HG02885 (cell line): ENCODE measurements around the gene TRMT2B.
"Not testable (repeated sequence)": the region's sequence is repeated elsewhere in the genome, so short reads cannot be mapped to it uniquely, and the experiment has no call there.

ENCODE experiments used
- ATAC-seq: cut with Tn5 transposase; IDR thresholded peaks from one replicate; pipeline ENCODE4 v1.9.1; 2021; ENCODE audit warnings: mild to moderate bottlenecking; ENCODE audit not compliant: unreplicated experiment, poor library complexity

TRMT2B gene

DNA sequence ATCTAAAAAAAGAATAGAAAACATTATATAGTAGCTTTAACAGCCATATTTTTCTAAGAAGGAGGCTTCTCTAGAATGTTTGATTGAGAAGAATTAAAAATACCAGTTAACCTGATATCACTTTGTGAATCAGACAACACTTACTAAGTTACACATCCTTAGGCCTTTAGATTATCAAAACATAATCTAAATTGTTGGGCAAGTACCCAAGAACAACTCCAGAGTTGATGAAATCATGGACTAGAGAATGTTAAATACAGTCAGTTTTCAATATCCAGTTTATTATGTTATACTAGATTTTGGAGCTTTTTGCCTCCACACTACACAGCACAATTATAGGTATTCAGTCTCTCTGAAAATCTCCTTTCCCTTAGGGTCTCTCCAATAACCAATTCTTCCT, 42.8 kb downstream of the TRMT2B start:
- ATAC-seq, result no peak

DNA sequence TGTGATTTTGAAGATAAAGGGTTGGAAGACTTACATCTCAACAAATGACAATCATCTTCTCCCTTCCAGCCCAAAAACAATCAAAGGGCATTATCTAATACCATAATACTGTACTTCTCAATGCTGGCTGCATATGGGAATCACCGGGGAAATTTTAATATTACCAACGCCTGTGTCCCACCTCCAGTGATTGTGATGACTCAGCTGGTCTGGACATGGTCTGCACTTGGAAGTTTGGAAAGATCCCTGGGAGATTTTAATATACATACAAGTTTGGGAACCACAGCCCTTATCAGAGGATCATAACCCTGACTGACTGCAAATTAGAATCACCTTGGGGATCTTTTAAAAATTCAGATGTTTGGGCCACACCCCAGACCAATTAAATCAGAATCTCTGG, 52.5 kb downstream of the TRMT2B start:
- ATAC-seq, result no peak

DNA sequence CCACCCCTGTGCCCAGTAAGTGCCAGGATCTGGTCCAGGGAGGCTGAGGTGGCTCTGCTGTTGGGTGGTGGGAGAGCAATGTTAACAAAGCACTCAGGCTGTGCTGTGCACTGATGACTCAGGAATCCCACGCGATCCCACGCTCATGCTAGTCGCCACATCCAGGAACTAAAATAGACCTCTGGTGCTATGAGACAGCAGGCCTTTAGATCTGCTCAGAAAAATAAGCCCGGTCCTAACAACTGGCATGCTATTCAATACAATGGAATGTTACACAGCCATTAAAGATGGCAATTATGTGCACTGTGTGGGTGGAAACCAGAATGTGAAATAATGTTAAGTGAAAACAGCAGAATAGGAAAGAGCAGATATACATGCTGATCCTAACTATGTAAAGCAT, 56.4 kb downstream of the TRMT2B start:
- ATAC-seq, result no peak

DNA sequence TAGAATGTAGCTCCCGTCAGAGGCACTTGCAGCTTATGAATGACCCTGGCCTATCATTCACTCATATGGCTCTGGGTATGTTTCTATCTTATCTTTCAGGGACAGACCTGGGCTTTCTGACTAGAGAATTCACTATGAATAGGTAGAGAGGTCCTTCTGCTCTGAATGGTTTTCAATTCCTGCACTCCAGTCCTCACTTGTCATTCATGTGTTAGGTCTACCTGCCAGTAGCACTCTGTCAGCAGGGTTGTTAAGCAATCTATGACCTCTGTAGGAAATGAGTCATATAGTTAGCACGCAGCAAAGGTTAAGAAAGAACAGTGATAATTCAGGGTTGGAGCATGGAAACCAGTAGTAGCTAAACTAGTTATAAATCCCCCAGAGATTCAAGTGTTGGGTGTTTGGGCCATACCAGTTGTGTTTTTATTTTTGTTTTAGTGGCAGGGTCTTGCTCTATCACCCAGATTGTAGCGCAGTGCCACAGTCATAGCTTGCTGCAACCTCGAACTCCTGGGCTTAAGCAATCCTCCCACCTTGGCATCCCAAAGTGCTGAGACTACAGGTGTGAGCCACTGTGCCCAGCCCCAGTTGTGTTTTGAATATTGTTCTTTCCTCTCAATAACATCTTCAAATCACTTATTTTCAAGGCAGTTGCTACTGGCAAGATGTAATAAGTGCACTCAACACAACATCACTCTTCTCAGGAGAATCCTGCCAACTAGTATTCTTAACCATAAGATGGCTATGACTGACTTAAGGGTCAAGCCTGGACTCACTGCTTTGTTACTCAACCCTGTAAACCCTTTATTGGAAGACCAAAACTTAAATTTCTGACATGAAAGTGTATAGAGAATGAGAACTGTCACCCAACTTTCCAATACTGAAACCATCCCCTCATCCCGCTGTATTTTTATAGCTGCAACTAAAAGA, 57.3 kb downstream of the TRMT2B start:
- ATAC-seq, result no peak

DNA sequence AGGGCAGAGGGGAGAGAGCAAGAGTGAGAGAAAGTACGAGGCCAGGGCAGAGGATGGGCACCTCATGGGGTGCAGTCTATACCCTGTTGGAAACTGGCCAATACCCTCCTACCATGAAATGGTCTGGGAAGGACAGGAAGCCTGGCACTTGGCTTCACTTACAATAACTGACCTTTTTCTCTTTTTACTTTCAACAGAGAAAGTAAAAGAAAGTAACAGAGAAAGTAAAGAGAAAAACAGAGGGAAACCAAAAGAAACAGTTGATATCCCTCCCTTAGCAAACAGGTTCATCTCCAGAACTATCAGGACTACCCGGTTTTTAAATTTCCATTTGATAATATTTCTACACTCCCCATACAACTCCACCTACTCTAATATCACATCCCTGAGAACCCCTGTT, 61.8 kb downstream of the TRMT2B start:
- no peak for ATAC-seq

DNA sequence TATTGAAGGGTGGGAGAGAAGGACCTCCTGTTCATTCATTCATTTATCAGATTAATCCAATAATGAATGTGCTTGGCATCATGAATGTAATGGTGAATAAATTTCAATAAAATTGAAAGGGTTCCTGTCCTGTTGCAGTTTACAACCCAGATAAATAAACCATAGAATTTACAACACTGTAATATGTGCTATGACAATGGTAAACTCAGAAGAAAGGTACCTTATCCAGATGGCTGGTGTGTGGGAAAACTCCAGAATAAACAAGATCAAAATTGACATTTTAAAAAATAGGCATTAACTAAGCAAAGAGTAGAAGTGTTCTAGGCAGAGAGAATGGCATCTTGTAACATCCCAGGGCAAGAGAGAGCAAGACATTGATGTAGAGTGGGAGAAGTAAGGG, 67.1 kb downstream of the TRMT2B start:
- no peak for ATAC-seq

DNA sequence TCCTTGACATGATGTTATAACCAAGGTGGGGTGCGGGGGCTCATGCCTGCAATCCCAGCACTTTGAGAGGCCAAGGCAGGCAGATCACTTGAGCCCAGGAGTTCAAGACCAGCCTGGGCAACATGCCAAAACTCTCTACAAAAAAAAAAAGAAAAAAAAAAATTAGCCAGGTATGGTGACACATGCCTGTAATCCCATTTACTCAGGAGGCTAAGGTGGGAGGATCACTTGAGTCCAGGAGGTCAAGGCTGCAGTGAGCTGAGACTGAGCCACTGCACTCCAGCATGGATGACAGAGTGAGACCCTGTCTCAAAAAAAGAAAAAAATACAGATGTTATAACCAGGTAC, 70.4 kb downstream of the TRMT2B start:
- not testable (repeated sequence) for ATAC-seq

- no peak for ATAC-seq
These were observed 71.1 kb downstream of the TRMT2B start for GRCh38 chrX:100980608-100981497.

DNA sequence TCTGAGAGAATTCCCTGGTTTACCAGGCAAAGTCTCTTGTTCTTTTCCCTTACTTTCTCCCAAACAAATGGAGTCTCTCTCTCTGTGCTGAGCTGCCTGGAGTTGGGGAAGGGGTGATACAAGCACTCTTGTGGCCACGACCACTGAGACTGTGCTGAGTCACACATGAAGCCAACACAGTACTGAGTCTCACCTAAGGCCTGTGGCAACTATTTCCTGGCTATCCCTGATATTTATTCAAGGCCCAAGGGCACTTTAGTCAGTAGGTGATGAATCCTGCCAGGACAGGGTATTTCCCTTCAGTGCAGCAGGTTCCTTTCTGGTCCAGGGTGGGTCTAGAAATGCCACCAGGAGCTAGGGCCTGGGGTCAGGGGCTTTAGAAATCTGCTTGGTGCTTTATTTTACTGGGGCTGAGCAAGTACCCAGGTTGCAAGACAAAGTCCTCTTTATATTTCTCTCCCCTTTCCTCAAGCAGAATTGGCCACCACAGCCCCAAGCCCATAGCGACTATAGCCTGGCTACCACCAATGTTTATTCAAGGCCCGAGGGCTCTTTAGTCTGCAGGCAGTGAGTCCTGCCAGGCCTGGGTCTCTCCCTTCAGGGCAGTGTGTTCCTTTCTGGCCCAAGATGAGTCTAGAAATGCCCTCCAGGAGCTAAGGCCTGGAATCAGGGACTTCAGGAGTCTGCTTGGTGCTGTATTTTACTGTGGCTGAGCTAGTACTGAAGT, 71.9 kb downstream of the TRMT2B start:
- ATAC-seq, result no peak

GRCh38 chrX:100976211-100976610, 75.7 kb downstream of the TRMT2B start:
- no peak for ATAC-seq

DNA sequence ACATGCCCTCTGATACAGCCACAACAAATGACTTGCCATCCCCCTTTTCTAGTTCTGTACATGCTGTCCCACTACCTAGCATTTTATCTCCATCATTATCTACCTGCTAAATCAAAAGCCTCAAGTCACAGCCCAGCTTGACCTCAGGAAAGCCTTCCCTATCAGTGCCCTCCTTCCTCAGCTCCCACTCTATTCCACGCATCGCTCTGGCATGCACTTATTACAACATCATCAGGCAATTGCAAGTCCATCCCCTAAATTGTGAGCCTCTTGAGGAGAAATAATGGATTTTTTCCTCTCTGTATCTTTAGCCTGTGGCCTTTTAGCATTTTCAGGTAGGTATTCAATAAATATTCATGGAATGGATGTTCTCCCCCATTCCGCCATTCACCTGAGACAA, 76.7 kb downstream of the TRMT2B start:
- no peak for ATAC-seq

DNA sequence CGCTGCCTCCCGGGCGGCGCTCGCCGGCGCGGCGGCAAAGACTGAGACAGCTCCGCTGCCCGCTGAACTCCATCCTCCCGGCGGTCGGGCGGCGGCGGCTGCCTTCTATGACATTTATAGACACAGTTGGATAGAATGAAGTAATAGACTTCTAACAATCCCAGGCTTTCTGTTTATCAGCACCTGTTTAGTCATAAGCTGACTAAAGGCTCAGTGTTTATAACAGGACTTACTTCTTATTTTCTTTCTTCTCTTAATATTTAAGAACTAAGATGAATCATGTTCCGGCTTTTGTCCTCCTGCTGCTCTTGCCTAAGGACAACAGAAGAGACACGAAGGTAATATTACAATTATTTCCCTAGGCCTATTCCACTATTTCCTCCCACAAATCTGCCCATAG, 78.5 kb downstream of the TRMT2B start:
- ATAC-seq, result no peak

- ATAC-seq, result no peak
These were observed 82.0 kb downstream of the TRMT2B start for GRCh38 chrX:100969936-100970335.

- ATAC-seq, result no peak
These were observed 82.5 kb downstream of the TRMT2B start, which contains the start of gene ARL13A for GRCh38 chrX:100969408-100969807. Gene ARL13A (plus strand): TSS chrX:100969708. CDS start chrX:100973690, 3,982 bp downstream.

DNA sequence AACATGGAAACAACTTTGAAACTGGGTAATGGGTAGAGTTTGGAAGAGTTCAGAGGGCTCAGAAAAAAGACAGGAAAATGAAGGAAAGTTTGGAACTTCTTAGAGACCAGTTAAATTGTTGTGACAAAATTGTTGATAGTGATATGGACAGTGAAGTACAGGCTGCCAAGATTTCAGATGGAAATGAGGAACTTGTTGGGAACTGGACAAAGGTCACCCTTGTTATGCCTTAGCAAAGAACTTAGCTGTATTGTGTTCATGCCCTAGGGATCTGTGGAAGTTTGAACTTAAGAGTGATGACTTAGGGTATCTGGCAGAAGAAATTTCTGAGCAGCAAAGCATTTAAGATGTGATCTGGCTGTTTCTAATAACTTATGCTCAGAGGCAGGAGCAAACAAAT, 87.5 kb downstream of the TRMT2B start:
- no peak for ATAC-seq

DNA sequence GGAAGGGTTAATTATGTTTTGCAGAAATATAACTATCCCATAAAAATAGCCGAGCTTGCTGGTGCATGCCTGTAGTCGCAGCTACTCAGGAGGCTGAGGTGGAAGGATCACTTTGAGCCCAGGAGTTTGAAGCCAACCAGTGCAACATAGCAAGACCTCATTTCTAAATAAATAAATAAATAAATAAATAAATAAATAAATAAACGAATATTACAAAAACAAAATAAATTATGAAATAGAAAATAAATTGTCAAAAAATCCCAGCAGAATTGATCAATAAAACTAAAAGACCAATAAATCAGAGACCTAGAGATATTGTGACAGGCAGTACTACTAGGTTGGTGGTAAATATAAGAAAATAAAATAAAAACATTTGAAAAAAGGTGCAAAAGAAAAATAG, 89.1 kb downstream of the TRMT2B start:
- ATAC-seq, result no peak
